ENCODE data around the gene SPX.

The SPX gene

DNA sequence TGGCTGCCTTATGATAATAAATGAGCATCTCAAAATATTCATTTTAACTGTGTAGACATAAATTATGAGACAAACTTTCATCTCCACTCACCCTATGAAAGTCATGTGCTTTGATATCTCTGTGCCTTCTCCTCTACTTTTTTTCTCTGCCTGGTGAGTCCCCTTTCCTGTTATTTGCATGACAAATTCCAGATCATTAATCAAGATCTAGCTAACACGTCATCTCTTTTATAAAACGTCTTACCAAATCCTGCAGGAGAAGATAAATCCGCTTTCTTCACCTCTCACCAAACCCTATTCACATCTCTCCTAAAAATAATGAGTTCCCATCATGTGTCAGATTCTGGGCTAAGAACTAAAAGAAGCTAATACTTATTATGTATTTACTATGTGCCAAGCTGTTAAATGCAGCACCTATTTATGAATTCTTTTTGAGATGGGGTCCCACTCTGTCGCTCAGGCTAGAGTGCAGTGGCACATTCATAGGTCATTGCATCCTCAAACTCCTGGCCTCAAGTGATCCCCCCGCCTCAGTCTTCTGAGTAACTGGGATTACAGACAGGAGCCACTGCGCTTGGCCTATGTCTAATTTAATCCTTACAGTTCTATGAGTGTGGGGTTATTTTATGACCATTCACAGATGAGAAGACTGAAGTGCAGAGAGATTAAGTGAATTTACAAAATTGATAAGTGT lies 26.7 kb downstream of the SPX start:
- Mint-ChIP-seq H3K4me3 (no peak overlapping the region), H3K27ac (no peak overlapping the region), H3K4me1 (no peaks in the 10 kb centered on the region), H3K36me3 (no peaks in the 10 kb centered on the region), H3K9me3 (no peaks in the 10 kb centered on the region)
- DNase-seq (ENCODE audit: low spot score in 2 of 2): no peak
- ATAC-seq: no peak

DNA sequence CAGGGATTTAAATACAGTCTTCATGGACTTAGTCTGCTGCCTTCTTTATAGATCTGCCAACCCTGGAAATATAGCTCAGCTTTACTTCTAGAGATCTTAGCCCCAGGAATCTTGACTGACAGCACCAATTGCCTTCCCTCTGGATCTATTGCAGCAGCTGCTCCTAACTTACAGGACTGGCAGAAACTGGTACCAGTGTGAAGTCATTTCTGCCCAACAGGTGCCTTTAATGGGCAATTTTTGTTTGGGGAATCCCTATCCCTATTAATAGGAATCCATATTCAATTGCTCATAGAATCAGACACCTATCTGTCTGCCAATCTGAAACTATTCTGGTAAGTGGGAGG lies 27.2 kb downstream of the SPX start:
- ATAC-seq (no peak), DNase-seq (ENCODE audit: low spot score in 2 of 2) (no peak)
- no peaks in the 10 kb centered on the region for H3K4me1 Mint-ChIP-seq
- no peak overlapping the region for H3K4me3 Mint-ChIP-seq
- no peaks in the 10 kb centered on the region for H3K9me3 Mint-ChIP-seq
- no peak overlapping the region for H3K27ac Mint-ChIP-seq
- H3K36me3 Mint-ChIP-seq: no peaks in the 10 kb centered on the region

DNA sequence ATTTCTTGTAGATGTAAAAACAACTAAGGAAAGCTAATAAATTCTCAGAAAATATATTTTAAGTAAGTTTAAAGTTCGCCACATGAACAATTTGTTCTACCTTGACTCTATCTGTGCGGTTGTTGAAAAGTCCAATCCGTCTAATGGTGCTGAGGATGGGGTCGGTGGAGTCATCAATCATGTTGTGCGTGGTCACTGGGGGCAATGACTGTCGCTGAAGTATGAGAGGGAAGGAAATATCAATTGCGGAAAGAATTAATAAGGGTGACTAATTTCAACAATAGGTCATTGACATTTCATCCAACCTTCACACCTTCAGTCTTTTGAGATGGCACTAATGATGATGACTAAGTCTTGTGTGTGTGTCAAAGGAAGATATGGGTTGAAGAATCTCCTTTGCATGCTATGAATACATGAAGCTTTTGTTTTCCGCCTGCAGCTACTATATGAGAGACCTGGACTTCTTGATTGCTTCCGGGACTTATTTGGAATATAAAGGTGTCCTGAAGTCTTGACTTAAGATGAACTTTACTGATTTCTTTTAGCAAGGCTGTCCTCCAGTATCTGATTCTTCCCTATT lies 32.1 kb downstream of the SPX start:
- H3K9me3 Mint-ChIP-seq: no peaks in the 10 kb centered on the region

DNA sequence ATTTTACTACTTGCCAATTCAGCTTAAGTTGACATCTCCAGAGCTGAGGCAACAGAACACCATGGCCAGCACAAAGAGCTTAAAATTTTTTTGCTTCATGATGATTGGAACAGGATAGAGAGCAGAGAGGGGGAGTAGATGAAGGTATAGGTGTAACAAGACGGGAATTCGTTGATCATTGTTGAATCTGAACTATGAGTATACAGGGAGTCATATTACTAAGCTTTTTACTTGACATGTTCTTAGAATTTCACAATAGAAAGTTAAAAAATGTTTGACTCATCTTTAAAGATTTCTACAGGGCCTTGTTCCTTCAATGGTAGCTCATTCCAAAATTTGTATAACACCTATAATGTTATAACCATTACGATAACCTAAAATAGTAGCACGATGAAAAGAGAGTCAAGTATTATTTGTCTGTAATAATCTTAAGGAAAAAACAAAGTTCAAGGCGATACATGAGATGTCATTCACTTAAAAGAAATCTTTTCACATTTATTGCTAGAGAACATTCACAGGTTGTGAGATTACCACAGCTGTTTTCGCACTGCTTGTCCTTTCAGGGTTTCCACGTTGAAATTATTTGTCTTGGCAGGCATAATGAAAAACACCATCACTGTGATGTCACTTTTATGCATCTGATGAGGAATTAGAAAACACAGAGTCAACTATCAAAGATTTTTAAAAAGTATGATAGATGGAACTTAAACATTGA lies 33.9 kb downstream of the SPX start:
- ATAC-seq (peak; percentile 79), DNase-seq (ENCODE audit: low spot score in 2 of 2) (no peak)
- Mint-ChIP-seq H3K9me3 (no peaks in the 10 kb centered on the region), H3K27ac (peak overlapping the region; percentile 32), H3K36me3 (no peaks in the 10 kb centered on the region), H3K4me3 (no peak overlapping the region), H3K4me1 (no peaks in the 10 kb centered on the region)

More for the DNA sequence above, 32.1 kb downstream of the SPX start:
- no peak for DNase-seq (ENCODE audit: low spot score in 2 of 2)
- peak; percentile 23 for ATAC-seq
- H3K36me3 Mint-ChIP-seq: no peaks in the 10 kb centered on the region
- H3K4me1 Mint-ChIP-seq: no peaks in the 10 kb centered on the region
- no peak overlapping the region for H3K27ac Mint-ChIP-seq
- no peak overlapping the region for H3K4me3 Mint-ChIP-seq

DNA sequence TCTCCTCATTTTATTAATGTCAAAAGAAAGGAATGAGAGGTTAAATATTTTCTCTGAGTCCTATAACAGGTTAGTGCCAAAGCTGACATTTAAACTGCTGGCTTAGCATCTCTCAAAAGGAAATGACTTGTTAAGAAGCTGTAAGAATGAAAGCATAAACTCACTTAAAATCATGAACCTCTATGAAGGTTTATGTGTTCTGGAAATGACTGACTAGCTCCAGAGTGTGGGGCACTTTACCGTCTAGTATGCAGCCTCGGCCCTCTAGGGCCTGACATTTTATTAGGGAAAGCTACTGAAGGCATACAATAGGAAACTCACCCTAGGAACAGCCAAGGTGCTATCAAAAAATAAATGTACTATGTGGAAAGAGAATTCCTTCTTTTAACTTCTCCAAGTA lies 35.1 kb downstream of the SPX start:
- Mint-ChIP-seq H3K4me1 (no peaks in the 10 kb centered on the region), H3K36me3 (no peaks in the 10 kb centered on the region), H3K9me3 (no peaks in the 10 kb centered on the region), H3K4me3 (no peak overlapping the region), H3K27ac (no peak overlapping the region)
- ATAC-seq (peak; percentile 96), DNase-seq (ENCODE audit: low spot score in 2 of 2) (no peak)

DNA sequence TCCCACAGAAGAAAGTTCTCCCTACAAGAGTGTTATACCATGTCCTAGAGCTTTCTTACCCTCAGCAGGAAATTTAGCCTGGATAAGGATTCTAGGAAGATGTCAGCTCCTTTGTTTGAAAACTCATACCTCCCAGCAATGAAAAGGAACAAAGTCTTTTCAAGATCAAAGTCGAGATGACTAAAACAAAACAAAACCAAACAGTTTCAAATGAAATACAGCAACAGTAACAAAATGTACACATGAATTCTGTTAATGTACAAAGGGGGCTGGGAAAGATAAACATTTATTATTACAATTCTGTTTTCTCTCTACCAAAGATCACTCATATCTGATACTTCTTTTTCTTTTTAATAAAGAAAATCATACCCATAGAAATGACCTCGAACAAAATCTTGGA lies 36.8 kb downstream of the SPX start:
- DNase-seq (ENCODE audit: low spot score in 2 of 2): no peak
- H3K9me3 Mint-ChIP-seq: no peaks in the 10 kb centered on the region
- H3K4me1 Mint-ChIP-seq: no peaks in the 10 kb centered on the region
- no peak for ATAC-seq
- no peak overlapping the region for H3K4me3 Mint-ChIP-seq
- no peak overlapping the region for H3K27ac Mint-ChIP-seq
- no peaks in the 10 kb centered on the region for H3K36me3 Mint-ChIP-seq

DNA sequence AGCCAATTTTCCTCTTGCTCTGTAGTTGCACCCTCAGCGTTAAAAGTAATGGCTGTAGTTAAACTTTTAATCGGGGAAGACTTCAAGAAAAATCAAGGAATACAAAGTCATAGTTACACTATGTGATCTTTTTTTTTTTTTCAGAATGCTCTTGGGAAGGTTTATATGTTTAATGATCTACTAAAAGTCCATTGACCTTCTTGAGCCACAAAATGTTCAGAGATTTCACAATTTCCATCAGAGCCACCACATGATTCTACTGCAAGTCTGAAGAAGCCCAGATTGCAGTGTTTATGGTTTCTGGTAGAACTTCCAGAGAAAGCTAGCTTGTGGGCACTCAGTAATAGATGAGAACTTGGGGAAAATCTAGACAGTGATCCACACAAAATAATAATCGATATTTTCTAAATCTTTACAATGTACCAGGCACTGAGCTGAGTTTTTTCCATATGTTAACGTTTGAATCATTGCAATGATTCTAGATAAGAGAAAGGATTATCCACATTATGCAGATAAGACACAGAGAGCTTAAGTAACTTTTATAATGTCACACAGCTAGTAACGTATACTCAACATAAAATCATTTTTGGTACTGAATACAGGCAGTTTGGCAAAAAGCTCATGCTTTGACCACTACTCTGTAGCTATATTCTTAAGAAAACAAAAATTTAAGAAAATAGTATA lies 40.3 kb downstream of the SPX start:
- no peaks in the 10 kb centered on the region for H3K36me3 Mint-ChIP-seq
- H3K27ac Mint-ChIP-seq: no peak overlapping the region
- H3K4me1 Mint-ChIP-seq: no peaks in the 10 kb centered on the region
- H3K9me3 Mint-ChIP-seq: no peaks in the 10 kb centered on the region
- DNase-seq (ENCODE audit: low spot score in 2 of 2) (no peak), ATAC-seq (no peak)
- no peak overlapping the region for H3K4me3 Mint-ChIP-seq

DNA sequence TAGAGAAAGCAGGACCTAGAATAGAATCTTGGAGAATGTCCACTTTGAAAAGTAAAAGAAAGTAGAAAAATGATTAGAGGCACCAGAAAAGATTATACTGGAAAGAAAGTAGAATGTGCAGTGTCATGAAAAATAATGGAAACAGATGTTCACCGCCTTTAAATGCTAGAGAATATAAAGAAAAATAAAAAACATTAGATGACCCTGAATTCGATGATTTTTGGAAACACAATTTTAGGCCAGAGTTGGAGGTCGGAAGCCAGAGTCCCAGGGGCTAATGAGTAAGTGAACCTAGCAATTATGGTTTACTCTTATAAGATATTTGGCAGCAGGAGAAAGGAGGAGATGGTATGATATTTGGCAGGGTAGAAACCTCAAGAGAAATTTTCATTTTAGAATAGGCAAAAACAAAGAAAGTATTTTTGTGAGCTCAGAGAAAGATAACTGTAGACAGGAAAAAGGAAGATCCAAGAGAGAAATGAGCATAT lies 40.9 kb downstream of the SPX start:
- no peak for DNase-seq (ENCODE audit: low spot score in 2 of 2)
- no peaks in the 10 kb centered on the region for H3K9me3 Mint-ChIP-seq
- no peak overlapping the region for H3K4me3 Mint-ChIP-seq
- H3K27ac Mint-ChIP-seq: no peak overlapping the region
- H3K4me1 Mint-ChIP-seq: no peaks in the 10 kb centered on the region
- ATAC-seq: no peak
- no peaks in the 10 kb centered on the region for H3K36me3 Mint-ChIP-seq

DNA sequence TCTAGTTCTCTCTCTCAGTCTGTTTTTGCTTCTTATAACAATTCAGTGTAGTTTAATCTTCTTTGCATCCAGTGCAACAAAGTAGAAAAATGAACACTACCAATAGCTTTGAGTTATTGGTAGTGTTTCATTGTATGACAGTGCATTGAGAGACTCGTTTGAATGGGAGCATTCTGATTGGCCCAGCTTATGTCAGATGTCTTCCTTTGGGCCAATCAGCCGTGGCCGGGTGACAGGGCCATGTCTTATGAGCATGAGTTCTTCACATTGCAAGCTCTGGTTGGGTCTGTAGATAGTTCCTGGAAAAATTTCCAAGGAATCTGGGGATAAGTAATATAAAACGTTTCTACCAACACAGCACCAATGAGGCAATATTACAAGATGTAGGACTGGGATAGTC lies 42.0 kb downstream of the SPX start:
- Mint-ChIP-seq H3K36me3 (no peaks in the 10 kb centered on the region), H3K9me3 (no peaks in the 10 kb centered on the region), H3K4me3 (no peak overlapping the region), H3K27ac (no peak overlapping the region), H3K4me1 (no peaks in the 10 kb centered on the region)
- ATAC-seq: no peak
- no peak for DNase-seq (ENCODE audit: low spot score in 2 of 2)

DNA sequence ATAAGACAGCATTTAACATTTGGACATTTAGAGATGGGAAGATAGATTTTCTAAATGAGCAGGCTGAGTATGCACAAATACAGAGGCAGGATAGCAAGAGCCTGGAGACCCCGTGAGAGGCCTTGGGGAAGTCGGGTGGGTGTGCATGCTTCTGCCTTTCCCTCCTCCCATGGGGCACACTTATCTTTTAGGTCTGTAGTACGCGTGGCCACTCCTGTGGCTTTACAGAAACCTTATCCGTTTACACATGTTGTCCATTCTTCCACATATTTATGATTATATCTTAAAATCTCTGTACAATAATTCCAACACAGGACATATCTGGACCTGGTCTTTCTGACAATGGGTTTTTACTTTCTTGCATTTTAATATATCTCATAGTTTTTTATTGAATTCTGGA lies 45.0 kb downstream of the SPX start:
- H3K4me3 Mint-ChIP-seq: no peak overlapping the region
- no peaks in the 10 kb centered on the region for H3K36me3 Mint-ChIP-seq
- H3K9me3 Mint-ChIP-seq: no peaks in the 10 kb centered on the region

DNA sequence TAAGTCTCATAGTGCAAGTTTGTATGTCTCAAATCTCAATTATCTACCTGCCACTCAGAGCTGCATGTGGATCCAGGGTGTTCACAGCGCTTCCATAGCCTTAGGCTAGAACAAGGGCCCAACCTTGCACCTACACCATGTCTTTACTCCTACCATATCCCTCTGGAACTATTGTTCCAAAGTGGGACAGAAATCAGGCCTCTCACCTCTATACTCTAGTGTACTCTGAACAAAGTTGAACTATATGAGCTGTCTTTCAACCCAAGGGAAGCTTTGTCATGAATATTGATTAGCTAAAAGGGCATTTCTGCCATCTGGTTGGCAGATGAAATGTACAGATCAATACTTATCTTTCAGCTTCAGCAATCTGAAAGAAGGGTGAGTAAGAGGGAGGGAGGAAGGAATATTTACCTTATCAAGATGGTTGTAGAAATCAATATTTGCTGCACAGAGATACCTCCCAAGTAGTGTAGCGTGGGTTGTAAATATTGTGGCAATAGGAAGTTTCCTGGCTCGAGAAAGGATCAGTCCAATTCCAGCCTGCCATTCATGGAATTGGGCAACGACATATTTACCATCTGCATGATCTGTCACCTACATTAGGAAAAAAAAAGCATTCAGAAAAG lies 47.8 kb downstream of the SPX start:
- no peak for DNase-seq (ENCODE audit: low spot score in 2 of 2)
- ATAC-seq: no peak
- no peaks in the 10 kb centered on the region for H3K36me3 Mint-ChIP-seq
- H3K4me3 Mint-ChIP-seq: no peak overlapping the region
- no peaks in the 10 kb centered on the region for H3K4me1 Mint-ChIP-seq
- H3K27ac Mint-ChIP-seq: no peak overlapping the region
- no peaks in the 10 kb centered on the region for H3K9me3 Mint-ChIP-seq

More for the DNA sequence above, 45.0 kb downstream of the SPX start:
- DNase-seq (ENCODE audit: low spot score in 2 of 2): no peak
- no peaks in the 10 kb centered on the region for H3K4me1 Mint-ChIP-seq
- no peak overlapping the region for H3K27ac Mint-ChIP-seq
- no peak for ATAC-seq

DNA sequence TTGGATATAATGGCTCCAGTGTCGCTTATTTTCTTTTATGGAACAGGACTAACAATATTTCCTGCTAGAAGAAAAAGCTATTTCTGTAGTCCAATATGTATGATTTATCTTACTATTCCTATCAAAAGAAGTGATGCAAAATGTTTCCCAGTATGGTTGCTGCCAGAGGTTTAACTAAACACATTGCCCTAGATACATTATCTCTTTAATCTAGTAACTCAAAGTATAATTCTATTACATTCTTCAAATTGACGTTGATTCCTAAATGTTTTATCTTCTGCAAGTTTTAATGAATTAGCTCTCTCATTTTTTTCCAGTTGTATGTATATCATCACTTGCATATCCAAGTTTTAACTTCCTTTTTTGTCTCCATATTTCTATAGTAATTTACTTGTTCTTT lies 50.3 kb downstream of the SPX start:
- H3K4me1 Mint-ChIP-seq: no peaks in the 10 kb centered on the region
- ATAC-seq (no peak), DNase-seq (ENCODE audit: low spot score in 2 of 2) (no peak)
- no peaks in the 10 kb centered on the region for H3K9me3 Mint-ChIP-seq
- H3K36me3 Mint-ChIP-seq: no peaks in the 10 kb centered on the region
- no peak overlapping the region for H3K27ac Mint-ChIP-seq
- H3K4me3 Mint-ChIP-seq: no peak overlapping the region

DNA sequence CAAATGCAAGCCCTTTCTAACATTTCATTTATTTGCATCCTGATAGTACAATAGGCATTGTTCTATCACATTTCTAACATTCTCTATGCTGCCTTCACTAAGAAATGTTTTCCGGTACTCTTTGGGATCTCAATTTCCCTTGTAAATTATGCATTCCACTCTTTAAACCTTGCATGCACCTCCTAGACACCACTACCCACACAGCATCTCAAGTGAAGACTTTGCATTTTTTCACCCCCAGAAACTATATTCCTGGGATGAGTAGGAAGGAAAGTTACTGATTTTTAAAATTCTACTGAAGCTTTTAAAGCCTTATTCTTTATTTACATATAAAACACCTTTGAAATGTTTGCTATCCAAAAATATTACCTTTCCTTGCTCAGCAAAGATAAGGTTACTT lies 51.4 kb downstream of the SPX start:
- Mint-ChIP-seq H3K9me3 (no peaks in the 10 kb centered on the region), H3K4me3 (no peak overlapping the region), H3K36me3 (no peaks in the 10 kb centered on the region), H3K27ac (no peak overlapping the region), H3K4me1 (no peaks in the 10 kb centered on the region)
- DNase-seq (ENCODE audit: low spot score in 2 of 2) (no peak), ATAC-seq (no peak)

DNA sequence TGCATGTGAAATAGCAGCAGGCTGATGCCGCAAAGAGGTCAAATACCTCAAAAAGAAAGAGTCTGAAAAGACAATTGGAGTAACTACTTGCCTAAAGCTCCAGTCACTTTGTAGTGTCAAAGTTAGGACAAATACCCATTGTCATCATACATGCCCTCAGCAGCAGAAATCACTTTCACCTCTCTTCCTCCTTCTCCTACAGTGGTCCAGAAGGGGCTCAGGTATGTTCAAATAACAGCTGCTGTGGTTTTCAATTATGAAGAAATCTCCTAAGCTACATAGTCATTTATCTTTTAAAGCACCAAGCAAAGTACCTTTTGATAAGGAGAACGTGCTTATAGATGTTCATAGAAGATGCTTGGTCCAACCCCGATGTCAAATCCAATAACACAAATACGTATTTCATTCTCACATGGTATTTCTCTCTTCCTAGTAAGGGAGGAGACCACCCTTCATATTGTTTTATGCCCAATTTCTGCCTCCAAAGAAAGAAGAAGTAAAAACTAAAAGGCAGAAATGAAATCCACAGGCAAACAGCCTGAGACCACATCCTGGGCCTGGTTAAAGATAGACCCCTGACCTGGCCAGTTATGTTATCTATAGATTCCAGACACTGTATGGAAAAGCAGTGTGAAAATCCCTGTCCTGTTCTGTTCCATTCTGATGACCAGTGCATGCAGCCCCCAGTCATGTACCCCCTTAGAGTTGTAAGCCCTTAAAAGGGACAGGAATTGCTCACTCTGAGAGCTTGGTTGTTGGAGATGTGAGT lies 54.8 kb downstream of the SPX start:
- Mint-ChIP-seq H3K4me3 (no peak overlapping the region), H3K36me3 (no peaks in the 10 kb centered on the region), H3K9me3 (no peaks in the 10 kb centered on the region), H3K27ac (no peak overlapping the region), H3K4me1 (no peaks in the 10 kb centered on the region)
- DNase-seq (ENCODE audit: low spot score in 2 of 2): no peak
- no peak for ATAC-seq
